Stimulated activated CD8-positive, alpha-beta memory T cell treated with anti-CD3 and anti-CD28 coated beads, Interleukin-7, amount 100 ng/mL, for 24 hours (primary cell): ENCODE data around the gene TOM1L2.
A peak's percentile ranks its signal among the peaks of the same experiment; 100 is the strongest.

Experiments used
- DNase-seq: peaks from one replicate; pipeline ENCODE4 v3.0.0-alpha.2; 2020; ENCODE audit warnings: low read depth

TOM1L2 gene

DNA sequence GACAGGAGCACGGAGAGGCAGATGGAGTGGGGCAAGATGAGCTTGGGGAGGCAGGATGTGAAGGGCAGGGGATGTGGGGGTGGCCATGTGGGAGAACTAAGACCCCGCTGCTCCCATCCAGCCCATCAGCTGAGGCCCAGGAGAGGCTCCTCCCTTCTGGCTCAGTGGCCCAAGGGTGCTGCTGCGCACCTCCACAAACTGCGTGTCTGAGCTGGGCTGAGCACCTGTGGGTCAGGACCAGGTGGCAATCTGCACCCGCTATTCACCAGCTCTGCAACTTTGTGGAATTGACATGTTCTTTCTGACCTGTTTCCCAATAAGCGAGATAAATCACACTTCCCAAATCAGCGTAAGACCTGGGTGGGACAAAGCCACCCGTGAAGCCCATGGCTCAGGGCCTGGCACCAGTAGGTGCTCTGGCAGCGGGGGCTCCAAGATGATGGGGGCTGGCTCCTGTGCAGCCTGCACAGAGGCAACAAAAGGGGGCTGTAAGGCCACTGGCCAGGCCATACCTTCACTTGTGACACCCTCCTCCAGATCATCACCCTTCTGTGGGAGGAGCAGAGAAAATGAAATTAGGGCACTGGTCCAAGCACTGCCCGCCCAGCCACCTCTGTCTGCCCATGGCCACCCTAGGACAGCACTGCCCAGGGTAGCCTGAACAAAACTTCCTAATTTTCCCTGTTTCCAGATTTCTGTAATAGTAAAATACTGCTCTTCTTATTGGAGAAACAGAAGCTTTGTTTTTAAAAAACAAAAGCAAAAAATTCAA, 123.7 kb downstream of the TOM1L2 start:
- no peak for DNase-seq

DNA sequence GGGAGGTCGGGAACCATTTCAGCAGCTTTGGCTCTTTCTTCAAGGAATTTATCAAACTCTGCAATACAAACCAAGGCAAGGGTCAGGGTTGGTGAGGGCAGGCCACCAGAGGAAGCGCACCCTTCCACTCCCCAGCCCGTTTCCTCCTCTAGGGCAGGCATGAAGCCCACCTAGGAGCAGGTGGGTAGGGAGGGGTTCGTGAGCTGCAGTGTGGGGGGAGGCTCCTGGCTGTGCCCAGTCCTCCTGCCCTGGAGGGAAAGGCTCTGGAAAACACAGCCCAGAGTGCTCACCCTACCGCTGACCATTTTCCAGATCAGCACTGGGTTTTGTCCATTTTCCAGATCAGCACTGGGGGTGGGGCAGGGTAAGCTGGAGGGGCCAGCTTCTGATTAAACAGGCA, 124.5 kb downstream of the TOM1L2 start:
- no peak for DNase-seq

DNA sequence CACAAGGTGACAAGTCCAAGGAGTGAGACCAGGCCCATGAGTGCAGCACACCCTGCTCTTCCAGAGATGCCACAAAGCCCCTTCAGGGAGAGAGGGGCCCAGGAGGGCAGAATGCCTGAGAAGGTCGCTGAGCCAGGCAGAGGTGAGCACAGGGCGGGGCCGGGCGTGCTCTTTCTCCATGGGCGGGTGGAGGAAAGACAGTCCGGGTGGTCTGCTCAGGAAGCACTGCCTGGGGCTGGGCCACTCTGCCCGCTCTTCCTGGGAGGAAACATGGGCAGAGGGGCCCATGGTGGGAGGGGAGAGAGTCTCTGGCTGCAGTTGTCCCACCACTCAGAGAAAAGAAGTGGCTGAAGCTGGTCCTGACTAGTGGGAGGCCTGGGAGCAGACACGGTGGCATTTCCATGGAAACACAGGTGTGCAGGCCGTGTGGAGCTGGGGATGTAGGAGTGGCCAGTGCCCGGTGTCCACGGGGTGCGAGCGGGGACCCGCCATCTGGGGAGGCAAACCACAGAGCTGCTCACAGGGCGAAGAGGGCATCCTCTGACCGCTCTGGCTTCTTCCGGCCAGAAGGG, 125.0 kb downstream of the TOM1L2 start:
- DNase-seq = no peak

DNA sequence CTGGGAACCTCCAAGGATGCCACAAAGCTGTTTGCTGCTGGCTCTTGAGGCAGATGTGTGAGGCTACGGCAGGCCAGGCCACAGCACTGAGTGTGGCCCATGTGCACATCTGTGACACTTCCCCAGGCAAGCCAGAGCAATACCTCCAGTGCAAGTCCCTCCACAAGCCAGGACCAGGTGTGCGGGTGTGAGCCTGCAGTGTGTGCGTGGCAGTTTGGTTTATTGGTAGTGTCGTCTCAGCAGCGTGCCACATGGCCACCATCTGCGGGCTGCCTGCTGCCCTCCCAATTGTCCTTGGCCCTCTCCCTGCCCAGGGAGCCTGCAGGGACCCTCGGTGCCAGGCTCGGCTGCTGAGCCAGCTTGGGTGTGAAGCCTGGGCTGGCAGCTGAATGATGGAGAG, 125.6 kb downstream of the TOM1L2 start:
- DNase-seq = no peak

DNA sequence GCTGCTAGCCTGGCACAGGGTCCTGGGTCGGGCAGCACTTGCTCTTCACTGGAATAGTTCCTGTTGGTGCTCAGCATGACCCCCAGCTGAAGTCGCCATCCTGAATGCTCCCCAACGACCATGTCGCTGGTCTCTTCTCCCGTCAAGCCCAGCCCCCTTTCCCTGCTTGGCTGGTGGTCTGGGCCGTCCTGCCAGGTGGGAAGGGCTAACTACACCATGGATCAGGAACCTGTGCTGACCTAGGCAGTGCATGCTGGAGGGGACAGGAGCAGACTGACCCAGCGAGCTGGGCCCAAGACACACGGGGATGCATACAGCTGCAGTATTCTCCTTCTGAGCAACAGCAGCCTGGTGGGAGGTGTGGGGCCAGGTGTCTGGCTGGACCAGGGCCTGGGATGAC, 126.2 kb downstream of the TOM1L2 start:
- DNase-seq = no peak

DNA sequence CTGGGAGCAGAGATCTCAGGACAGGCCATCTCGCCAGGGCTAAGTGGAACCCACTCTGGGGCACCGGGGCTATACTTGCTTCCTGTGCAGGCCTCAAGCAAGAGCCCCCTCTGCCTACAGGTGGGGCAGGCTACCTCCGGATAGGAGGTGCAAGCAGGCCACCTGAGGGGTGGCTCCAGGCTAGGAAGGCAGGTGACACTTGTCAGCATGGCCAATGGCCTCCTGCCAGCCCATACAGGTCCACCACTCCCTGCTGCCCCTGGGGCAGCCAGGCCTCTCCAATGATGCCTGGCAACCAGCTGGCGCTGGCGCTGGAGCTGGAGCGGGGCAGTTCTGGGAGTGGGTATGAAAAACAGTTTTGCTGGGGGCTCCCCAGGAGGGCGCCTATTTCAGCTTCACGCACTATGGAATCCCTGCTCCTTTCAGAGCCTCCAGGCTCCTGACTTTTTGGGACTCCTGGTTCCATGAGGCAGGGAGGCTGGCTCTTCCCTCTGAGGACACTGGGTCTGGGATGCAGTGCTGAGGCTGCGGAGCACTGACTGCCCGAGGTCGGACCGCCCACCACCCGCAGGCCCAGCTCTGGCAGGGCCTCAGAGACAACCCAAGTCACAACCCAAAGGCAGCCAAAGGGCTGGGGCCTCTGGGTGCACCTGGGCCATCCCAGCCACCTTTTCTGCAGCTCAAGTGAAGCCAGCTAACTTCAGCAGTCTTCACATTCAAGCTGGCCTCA, 127.0 kb downstream of the TOM1L2 start:
- no peak for DNase-seq

DNA sequence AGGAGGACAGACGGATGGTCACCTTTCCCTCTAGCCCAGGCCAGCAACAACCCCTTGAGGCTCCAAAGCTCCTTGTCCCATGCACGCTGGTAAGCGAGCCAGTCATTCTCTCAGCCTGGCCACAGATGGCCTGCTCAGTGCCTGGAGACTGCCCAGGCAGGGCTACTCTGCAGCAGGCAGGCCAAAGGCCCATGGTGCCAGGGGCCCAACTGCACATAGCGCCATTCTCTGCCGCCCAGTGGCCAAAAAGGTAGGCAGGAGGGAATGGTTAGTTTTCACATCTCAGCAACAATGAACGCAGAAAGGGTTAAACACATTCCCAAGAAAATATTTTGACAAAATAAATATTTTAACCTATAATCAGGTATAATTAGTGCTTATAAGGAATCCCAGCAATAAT, 127.7 kb downstream of the TOM1L2 start:
- DNase-seq = no peak

DNA sequence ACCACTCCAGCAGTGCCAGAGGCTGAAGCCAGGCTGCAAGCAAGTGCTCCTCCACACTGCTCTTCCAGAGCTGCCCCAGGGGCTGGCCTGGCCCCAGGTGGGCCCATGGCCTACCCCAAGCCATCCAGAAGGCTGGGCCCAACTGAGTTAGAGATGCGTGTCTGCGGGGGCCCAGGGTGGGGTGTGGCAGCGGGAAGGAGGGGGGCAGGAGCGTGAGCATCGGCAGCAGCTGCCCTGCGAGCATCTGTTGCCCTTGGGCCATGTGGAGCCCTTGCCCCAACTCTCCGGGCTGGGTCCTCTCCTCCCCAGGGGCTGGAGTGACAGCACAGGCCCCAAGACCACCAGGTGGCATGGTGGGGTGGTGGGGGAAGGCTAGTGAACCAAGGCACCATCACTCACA, 128.1 kb downstream of the TOM1L2 start:
- no peak for DNase-seq

DNA sequence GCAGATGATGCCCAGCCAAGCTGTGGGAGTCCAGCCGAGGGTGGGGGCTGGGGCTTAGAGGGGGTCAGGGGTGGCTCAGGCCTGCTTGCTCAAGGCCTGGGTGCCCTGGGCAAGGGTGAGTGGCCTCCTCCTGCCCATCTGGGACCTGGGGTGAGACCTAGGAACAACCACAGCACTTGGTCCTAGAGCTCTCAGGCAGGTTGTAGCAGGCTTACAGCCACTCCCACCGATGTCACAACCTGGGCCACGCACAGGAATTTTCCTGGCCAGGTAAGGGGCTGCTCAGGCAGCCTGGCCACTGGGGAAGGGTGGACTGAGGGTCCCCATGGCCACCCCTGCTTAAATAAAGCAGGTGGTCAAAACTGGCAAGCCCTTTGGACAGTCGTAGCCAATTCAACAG, 129.1 kb downstream of the TOM1L2 start:
- no peak for DNase-seq

DNA sequence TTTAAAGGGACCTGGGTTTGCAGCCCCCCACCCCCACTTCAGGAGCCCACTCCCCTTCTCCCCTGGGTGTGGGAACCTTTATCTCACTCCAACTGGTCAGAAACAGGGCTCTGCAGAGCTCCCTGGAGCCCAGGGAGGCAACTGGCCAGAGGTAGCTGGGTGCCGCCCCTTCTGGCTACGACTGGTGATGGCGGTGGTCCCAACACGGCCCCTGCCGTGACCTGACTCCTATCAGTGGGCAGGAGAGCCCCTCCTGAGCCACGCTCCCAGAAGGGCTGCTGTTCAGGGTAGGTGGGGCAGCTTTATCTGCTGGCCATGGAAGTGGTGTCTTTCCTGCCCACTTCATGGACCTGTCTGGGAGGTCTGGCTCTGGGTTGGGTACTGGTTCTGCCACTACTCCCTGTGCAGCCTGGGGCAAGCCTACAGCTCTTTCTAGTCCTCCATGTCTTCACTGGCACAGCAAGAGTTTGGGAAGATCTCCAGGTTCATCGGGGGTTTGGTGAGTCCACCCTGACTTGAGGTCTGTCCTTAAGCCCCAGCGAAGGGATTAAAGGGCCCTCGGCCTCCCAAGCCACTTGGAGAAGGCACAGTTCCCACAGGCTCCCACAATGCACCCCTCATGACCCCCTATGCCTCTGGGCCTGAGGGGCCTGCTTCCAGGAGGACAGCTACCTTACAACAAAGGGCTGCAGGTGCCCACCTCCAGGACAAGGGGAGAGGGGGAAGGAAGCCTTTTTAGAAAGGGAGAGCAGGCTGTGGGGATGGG, 129.9 kb downstream of the TOM1L2 start:
- no peak for DNase-seq

DNA sequence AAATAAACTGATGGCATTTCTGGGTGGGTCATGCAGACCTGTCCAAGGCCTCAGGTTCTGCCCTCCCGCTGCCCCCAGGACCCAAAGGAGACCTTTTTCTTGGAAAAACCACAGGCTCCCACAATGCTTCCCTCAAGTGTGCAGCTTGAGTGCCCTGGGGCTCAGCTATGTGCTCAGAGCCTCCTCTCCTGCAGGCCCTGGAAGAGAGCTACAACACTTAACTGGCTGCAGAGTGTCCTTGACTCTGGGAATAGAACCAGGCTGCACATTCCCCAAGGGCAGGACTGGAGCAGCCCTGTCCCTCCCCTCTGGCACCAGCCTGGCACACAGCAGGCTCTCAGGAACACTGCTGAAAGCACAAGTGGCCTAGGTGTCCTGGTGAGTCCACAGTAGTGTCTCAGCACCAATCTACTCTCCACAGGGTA, 130.6 kb downstream of the TOM1L2 start:
- no peak for DNase-seq

DNA sequence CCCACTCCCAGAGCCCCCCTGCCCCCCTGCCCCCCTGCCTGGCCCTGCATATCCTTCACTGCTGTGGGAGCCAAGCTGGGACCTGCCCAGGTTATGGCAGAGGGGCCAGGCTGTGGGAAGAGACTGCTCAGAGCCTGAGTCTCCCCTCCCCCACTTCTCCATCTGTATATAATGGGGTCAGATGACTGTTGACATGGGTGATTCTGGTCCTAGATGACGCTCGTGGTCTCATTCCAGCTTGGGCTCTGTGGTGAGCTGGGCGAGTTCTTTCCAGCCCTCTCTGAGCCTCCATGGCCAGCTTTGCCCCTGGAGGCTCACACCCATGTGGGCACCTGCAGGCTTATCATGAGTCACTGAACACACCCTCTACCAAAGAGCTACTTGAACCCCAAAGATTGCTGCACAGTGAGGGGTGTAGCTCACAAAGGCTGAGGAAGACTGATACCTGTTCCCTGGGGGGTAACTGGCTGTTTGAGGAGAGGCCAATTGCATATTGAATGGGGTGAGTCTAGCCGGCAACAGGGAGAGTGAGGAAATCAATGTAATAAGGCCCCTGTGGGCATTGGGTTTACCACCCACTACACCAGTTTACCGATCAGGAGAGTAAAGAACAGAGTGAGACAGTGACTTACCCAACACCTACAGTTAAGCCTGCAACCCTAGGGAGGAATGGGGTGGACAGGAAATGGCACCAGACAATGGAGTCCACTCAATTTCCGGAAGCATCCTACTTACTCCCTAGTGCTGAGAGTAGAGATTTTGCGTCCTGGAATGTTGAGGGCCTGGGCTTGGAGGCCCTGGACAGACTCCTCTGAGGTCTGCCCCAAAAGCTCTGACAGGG, 131.2 kb downstream of the TOM1L2 start:
- DNase-seq = no peak

DNA sequence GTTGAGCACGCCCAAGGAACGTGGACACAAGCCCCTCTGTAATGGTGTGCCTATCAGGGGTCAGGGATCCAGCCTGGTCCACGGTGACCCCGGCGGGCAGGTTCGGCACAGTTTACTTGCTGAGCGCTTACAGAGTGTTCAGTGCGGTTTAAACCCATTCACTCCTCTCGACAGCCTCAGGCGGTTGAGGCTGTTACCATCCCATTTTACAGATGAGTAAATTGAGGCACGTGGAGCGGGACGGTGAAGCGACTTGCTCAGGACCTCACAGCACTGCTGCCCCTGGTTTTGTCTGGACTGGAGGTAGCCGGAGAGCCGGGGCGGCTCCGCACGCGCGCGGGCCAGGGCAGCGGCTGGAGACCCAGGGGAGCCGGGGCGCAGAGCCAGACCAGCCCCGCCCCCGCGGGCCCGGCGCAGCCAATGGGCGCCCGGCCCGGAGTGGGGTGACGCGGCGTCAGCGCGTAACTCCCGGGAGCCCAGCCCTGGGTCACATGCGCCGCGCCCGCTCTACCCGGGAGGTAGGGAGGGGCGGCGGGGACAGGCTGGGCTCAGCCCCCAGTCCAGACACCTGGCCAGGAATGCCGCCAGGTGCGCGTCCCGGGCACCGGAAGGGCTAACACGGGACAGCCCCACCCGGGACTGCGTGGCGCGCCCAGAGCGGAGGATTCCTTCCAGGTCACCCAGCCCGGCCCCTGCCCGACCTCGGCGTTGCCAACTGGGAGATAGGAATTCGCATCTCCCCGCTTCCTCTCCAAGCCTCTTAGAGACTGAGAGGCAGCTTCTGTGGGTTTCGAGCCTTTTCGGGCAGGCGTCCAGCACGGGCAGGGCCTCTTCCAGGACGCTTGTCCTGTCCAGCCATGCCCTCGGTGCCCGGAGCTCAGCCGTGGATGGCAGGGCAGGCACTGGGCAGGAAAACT, 132.2 kb downstream of the TOM1L2 start:
- peak; percentile 49 for DNase-seq

DNA sequence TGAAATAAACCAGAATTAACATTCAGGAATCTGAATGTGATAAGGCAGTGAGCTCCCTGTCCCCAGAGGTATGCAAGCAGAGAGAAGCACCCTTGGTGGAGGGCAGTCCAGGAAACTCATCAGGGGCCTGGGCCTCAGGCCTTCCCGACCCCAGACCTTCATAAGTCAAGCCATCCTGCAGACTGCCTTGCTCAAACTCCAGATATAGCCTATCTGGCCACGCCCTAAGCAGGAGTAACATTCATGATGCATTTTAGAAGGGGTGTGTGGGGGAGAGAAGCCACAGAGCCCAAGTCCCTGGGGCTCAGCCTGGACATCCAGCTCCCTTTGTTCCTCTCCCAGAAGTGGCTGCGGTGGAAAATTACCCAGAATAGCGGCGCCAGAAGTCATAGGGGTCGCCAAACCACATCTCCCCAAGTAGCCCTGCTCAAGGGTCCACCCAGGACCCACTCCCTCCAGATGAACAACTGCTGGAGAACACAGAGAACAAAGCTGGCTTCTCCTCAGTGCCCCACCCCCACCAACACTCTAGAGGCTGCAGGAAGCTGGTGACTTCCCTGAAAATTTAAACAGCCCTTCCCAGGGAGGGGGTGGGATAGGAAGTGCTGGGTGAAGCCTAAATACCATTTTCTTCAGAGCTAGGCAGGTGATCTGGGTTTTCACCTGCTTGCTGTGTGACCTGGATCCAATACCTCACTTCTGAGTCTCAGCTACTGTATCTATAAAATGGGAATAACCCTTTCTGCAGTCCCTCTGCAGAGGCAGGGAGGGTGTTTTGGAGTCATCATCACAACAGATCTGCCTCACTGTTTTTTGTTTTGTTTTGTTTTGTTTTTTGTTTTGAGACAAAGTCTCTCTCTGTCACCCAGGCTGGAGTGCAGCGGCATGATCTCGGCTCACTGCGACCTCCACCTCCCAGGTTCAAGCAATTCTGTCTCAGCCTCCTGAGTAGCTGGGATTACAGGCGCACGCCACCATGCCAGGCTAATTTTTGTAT, 133.9 kb downstream of the TOM1L2 start:
- DNase-seq = no peak

DNA sequence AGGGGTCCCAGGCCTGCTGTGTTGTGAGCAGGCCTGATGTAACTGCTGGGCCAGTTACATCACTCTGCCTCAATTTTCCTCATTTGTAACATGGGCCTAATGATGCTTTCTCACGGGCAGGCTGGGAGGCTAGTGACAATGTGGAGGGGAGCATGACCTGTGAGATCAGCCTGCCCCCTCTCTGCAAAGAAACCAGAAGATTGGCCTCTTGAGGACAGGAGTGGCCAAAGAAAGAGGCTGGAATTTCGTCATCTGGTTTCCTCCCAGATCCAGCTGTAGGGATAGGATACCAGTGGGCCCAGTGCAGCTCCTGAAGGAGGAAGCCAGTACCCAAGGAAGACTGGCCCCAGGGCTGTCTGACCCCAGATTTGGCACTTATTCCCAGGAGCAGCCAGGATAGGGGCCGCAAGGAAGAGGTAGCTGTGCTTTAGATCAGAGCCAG, 134.8 kb downstream of the TOM1L2 start:
- no peak for DNase-seq

DNA sequence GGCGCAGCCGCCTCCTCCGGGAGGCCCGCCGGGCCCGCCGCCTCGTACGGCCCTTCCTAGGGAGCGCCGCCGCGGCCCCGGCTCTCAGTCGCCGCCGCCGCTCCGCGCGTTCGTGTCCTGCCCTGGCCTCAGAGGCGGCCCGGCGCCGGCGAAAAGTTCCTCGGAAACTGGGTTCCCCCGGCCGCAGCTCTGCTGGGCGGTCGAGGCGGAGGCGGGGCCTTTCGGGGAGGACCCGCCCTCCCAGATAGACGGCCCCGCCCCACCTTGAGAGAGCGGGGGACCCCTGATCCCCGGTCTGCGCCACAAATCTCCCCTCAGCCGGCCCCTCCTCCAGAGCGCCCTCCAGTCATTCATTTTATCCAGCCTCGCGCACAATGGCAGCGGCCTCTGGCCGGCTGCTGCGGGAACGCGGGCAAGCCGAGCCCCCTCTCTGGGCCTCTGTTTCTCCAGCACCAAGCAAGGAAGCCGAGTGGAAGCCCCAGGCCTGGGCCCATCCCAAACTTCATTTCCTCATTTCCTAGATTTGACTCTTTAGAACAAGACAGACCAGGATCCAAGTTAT, 135.3 kb downstream of the TOM1L2 start, which contains the start of gene SREBF1:
Gene SREBF1, minus strand, starts transcription at position 169 of the 562 bp plus-strand sequence. CDS start 169 bp downstream, outside the sequence.
- no peak for DNase-seq

DNA sequence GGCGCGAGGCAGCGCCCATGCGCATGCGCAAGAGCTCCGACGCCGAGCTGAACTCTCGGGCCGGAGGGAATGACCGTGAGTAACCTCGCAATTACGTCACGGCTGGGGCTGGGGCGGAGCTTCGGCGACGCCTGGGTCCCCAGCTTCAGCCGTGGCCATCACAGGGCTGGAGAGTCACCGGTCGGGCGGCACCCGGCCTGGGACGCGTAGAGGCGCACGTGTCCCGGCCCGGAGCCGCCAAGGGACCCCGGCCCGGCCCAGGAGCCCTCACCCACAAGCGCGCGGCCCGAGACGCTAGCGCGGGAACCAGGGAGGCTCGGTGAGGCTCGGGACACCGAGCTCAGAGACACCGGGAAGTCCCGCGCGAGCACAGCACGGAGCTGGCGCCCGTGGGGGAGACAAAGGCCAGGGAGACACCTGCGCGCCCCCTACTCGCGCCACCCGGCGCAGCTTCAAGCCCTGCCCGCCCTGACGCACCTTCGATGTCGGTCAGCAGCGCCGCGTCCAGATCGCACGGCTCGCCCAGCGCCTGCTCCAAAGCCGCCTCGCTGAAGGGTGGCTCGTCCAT, 135.9 kb downstream of the TOM1L2 start:
- peak; percentile 94 for DNase-seq
